Tibial nerve (tissue), 4 donors: ENCODE data around the gene MAP1LC3B. TPM values are rescaled to one million over a fixed set of nuclear protein-coding genes. Genes with fewer than 3 reads are reported as not detected.

Experiments
- DNase-seq, 2 donors: peaks; one replicate each; pipeline ENCODE4 v3.0.0-alpha.2; 2019; ENCODE audit warnings: low spot score in 2 of 2
- H3K27ac ChIP-seq, 4 donors: fragments of 200-600 bp; sonication (generic) in 3 of 4; one replicate each; pipeline ENCODE4 v1.5.1; 2017 to 2019; ENCODE audit warnings: mild to moderate bottlenecking in 1 of 4
- H3K27me3 ChIP-seq, 2 donors: fragments of 200-600 bp; sonication (generic) in 1 of 2; one replicate each; pipeline versions ENCODE4 v1.5.1 to v1.6.0; 2017 to 2019
- H3K36me3 ChIP-seq, 3 donors: fragments of 200-600 bp; sonication (generic); one replicate each; pipeline ENCODE4 v1.5.1; 2018 to 2019
- H3K4me1 ChIP-seq, 4 donors: fragments of 200-600 bp; sonication (generic) in 3 of 4; one replicate each; pipeline ENCODE4 v1.5.1; 2017 to 2019
- H3K4me3 ChIP-seq, 4 donors: fragments of 200-600 bp; sonication (generic) in 3 of 4; one replicate each; pipeline ENCODE4 v1.5.1; 2017 to 2019; ENCODE audit warnings: mild to moderate bottlenecking in 1 of 4, moderate library complexity in 1 of 4
- H3K9me3 ChIP-seq, 4 donors: fragments of 200-600 bp; sonication (generic) in 3 of 4; one replicate each; pipeline ENCODE4 v1.5.1; 2017 to 2019
- EP300 ChIP-seq, 2 donors: sonication (generic); formaldehyde crosslinking; IDR thresholded peaks; one replicate each; pipeline ENCODE4 v1.6.1; 2017; ENCODE audit warnings: antibody characterized with exemption in 2 of 2, mild to moderate bottlenecking in 1 of 2
- POLR2A ChIP-seq, 2 donors: fragments of 450-650 bp; IDR thresholded peaks; one replicate each; pipeline ENCODE4 v1.6.1; 2017; ENCODE audit warnings: antibody characterized with exemption in 2 of 2, mild to moderate bottlenecking in 2 of 2, moderate library complexity in 2 of 2
- WGBS, 2 donors: methylation state at CpG; one replicate each; pipeline ENCODE4 v1.1.5; 2018; 5-methylcytosine and 5-hydroxymethylcytosine counted together
- total RNA-seq, 4 donors: library from RNA; depleted of rRNA; stranded (reverse); fragments of >200 nt; gene quantifications; one replicate each; pipeline ENCODE4 v1.1.0, GENCODE V29; 2016
- TF ChIP-seq, protein P1 (sequence below), 5 experiments: fragments of 200-600 bp in 3 of 5; fragments of 450-650 bp in 2 of 5; sonication (generic) in 3 of 5; IDR thresholded peaks; one replicate each; pipeline ENCODE4 v1.5.1; 2016 to 2019; ENCODE audit warnings: antibody characterized with exemption in 5 of 5, mild to moderate bottlenecking in 3 of 5, moderate library complexity in 2 of 5

MAP1LC3B gene
- total RNA-seq, 4 donors from 2014 or later: 60.9 to 78.1 (median 68.2) TPM

DNA sequence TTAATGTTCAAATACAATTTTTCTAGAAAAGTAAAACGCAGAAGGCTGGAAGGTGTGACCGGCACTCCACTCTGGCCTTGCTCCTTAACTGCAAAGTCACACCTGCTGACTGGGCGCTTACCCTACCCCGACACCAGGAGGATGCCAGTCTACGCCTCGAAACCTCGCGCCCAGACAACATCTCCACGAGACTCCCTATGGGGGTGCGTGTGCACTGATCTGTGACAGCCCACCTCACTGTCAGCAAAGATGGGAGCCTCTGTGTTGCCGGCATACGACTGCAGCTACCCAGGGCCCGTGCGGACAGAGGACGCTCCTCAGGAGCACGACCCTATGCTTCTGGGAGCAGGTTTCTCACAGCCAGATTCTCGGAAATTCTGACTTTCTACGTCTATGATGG, 26.1 kb downstream of the MAP1LC3B start:
- Histone ChIP-seq H3K27ac (no peak overlapping the region), H3K36me3 (peaks cover 2 to 96% (median 11%) of the 10 kb centered on the region in 3 donors), H3K27me3 (no peaks in the 10 kb centered on the region), H3K9me3 (no peaks in the 10 kb centered on the region), H3K4me1 (no peaks in the 10 kb centered on the region), H3K4me3 (no peak overlapping the region)
- WGBS, 2 donors: 91 to 95% methylated on average over 18 of the region's 18 CpGs
- TF ChIP-seq EP300 (IDR thresholded peaks at IDR 0.05) (no peak), POLR2A (IDR thresholded peaks at IDR 0.05) (no peak)
- TF ChIP-seq, protein P1, sequence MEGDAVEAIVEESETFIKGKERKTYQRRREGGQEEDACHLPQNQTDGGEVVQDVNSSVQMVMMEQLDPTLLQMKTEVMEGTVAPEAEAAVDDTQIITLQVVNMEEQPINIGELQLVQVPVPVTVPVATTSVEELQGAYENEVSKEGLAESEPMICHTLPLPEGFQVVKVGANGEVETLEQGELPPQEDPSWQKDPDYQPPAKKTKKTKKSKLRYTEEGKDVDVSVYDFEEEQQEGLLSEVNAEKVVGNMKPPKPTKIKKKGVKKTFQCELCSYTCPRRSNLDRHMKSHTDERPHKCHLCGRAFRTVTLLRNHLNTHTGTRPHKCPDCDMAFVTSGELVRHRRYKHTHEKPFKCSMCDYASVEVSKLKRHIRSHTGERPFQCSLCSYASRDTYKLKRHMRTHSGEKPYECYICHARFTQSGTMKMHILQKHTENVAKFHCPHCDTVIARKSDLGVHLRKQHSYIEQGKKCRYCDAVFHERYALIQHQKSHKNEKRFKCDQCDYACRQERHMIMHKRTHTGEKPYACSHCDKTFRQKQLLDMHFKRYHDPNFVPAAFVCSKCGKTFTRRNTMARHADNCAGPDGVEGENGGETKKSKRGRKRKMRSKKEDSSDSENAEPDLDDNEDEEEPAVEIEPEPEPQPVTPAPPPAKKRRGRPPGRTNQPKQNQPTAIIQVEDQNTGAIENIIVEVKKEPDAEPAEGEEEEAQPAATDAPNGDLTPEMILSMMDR (IDR thresholded peaks at IDR 0.05): no peak
- no peak for DNase-seq

GRCh38 chr16:87418644-87419043, 26.5 kb downstream of the MAP1LC3B start:
- Histone ChIP-seq H3K27ac (no peak overlapping the region), H3K9me3 (no peaks in the 10 kb centered on the region), H3K4me3 (no peak overlapping the region), H3K4me1 (no peaks in the 10 kb centered on the region), H3K27me3 (no peaks in the 10 kb centered on the region), H3K36me3 (peaks cover 2 to 96% (median 11%) of the 10 kb centered on the region in 3 donors)
- no peak for DNase-seq
- WGBS, 2 donors: 77 to 78% methylated on average over 6 of the region's 6 CpGs
- TF ChIP-seq EP300 (IDR thresholded peaks at IDR 0.05) (no peak), POLR2A (IDR thresholded peaks at IDR 0.05) (no peak)
- TF ChIP-seq, protein P1 (IDR thresholded peaks at IDR 0.05): no peak

DNA sequence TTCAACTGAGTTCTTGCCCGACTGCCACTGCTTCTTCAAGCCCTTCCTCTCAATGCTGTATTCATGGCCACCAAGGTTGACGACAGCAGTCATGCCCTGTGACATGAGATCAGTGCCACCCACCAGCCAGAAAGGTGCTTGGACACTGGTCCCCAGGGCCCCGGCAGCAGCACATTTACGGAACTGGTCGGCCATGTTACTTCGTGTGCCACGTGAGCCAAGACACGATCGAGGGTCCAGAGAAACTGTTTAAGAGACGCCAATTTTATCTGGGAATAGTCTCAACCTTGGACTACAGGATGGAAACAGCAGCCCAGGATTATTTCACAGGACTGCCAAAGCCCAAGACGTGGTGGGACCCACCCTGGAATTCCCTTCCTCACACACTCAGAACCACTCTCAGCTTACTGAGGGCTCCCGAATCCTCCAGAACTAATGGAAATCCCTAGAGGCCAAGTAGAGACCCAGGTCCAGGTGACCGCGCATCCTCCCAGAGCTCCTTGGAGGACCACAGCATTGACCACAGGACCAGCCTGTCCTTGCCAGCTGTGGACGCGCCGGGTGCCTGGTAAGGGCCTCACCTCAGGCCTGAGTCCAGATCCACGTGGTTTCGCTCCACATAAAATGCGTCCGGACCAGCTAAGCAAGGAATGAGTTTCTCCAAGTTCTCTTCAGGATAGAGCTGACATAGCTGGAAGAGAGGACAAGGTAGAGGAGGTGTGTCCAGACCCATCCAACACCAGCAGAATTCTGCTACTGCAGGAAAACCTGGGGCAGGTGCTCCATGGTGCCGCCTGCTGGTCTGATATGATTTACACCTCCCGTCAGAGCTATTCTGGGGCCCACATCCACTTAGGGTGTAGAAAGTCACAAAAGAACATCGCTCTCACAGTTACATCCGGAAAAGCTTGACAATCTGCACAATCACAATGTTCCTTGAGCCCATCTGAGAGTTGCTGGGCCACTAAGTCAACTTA, 28.2 kb downstream of the MAP1LC3B start:
- Histone ChIP-seq H3K36me3 (peaks cover 2 to 92% (median 11%) of the 10 kb centered on the region in 3 donors), H3K4me1 (no peaks in the 10 kb centered on the region), H3K27ac (no peak overlapping the region), H3K4me3 (no peak overlapping the region), H3K9me3 (no peaks in the 10 kb centered on the region), H3K27me3 (no peaks in the 10 kb centered on the region)
- no peak for DNase-seq
- WGBS, 2 donors: 87 to 95% methylated on average over 22 to 25 of the region's 25 CpGs
- no peak for TF ChIP-seq EP300 (IDR thresholded peaks at IDR 0.05)
- TF ChIP-seq POLR2A (IDR thresholded peaks at IDR 0.05): no peak
- TF ChIP-seq, protein P1 (IDR thresholded peaks at IDR 0.05): no peak

- Histone ChIP-seq H3K4me3 (no peak overlapping the region), H3K27me3 (no peaks in the 10 kb centered on the region), H3K27ac (no peak overlapping the region), H3K36me3 (peaks cover 2 to 82% (median 11%) of the 10 kb centered on the region in 3 donors), H3K4me1 (no peaks in the 10 kb centered on the region), H3K9me3 (no peaks in the 10 kb centered on the region)
- no peak for TF ChIP-seq POLR2A (IDR thresholded peaks at IDR 0.05)
- TF ChIP-seq, protein P1 (IDR thresholded peaks at IDR 0.05): no peak
- TF ChIP-seq EP300 (IDR thresholded peaks at IDR 0.05): no peak
- WGBS, 2 donors: 92 to 94% methylated on average over 20 to 23 of the region's 25 CpGs
- DNase-seq: no peak
Observed at GRCh38 chr16:87421003-87421912, 29.1 kb downstream of the MAP1LC3B start.
